H1 (cell line): ENCODE results near the gene CDC5L. TPM values are rescaled to one million over a fixed set of nuclear protein-coding genes. Genes with fewer than 3 reads are reported as not detected.

Experiments used
- CTCF ChIA-PET: fragments of 300-600 bp; sonication (Branson Sonifier 250); formaldehyde crosslinking; loops from one replicate; lab custom pipeline; 2021; ENCODE audit not compliant: partially characterized antibody; lab: Charles Lee
- POLR2A ChIA-PET: fragments of 300-600 bp; sonication (Branson Sonifier 250); formaldehyde crosslinking; loops from one replicate; lab custom pipeline; 2021; ENCODE audit warnings: inconsistent platforms; ENCODE audit not compliant: partially characterized antibody; lab: Charles Lee
- DNase-seq, 2 experiments: peaks; one replicate each; pipeline versions ENCODE4 v3.0.0 to v3.0.0-alpha.2; 2010 to 2022; ENCODE audit warnings: low spot score in 2 of 2, low read depth in 1 of 2, mixed read lengths in 1 of 2
- FAIRE-seq: peaks from 2 replicates; lab custom pipeline; 2011; peaks lifted over from hg19 to GRCh38; lab: Jason Lieb, UNC
- H2AFZ ChIP-seq: 2 replicates; pipeline ENCODE4 v1.8.1; 2012; ENCODE audit warnings: low read length, inconsistent platforms
- H2AK5ac ChIP-seq: 2 replicates; pipeline ENCODE4 v1.6.1; 2013; ENCODE audit warnings: low read depth, low read length
- H2BK120ac ChIP-seq: replicated peaks from 2 replicates; pipeline ENCODE3; 2013; ENCODE audit warnings: low read depth, low read length, inconsistent platforms
- H2BK12ac ChIP-seq: 2 replicates; pipeline ENCODE4 v1.6.1; 2013; ENCODE audit warnings: low read depth, low read length
- H2BK15ac ChIP-seq: 2 replicates; pipeline ENCODE4 v1.6.1; 2013; ENCODE audit warnings: low read length
- H2BK20ac ChIP-seq: 2 replicates; pipeline ENCODE4 v1.6.1; 2013; ENCODE audit warnings: low read length
- H2BK5ac ChIP-seq: 2 replicates; pipeline ENCODE4 v1.6.1; 2013; ENCODE audit warnings: low read depth, low read length
- H3K14ac ChIP-seq: 2 replicates; pipeline ENCODE4 v1.6.1; 2013; ENCODE audit warnings: inconsistent platforms; ENCODE audit not compliant: insufficient read length
- H3K18ac ChIP-seq: 2 replicates; pipeline ENCODE4 v1.6.1; 2013; ENCODE audit warnings: low read length; ENCODE audit errors: extremely low read depth
- H3K23ac ChIP-seq: 2 replicates; pipeline ENCODE4 v1.6.1; 2013; ENCODE audit warnings: inconsistent platforms; ENCODE audit not compliant: insufficient read length
- H3K23me2 ChIP-seq: 2 replicates; pipeline ENCODE4 v1.6.1; 2013; ENCODE audit warnings: low read depth, low read length
- H3K27ac ChIP-seq: 2 replicates; pipeline ENCODE4 v1.6.1; 2011; ENCODE audit warnings: low read depth, low read length, inconsistent platforms
- H3K27me3 ChIP-seq, 4 experiments: replicated peaks in 1 of 4; 1 replicate in 1 of 4; 2 replicates in 3 of 4; pipeline versions ENCODE4 v1.6.1 to v1.8.1; 2011 to 2013; ENCODE audit warnings: low read length in 3 of 4, mild to moderate bottlenecking in 3 of 4, inconsistent platforms in 2 of 4, mixed read lengths in 2 of 4, moderate library complexity in 1 of 4; ENCODE audit not compliant: control insufficient read depth in 3 of 4, insufficient read depth in 3 of 4; ENCODE audit errors: extremely low read depth in 1 of 4
- H3K36me3 ChIP-seq, 4 experiments: 2 replicates each; pipeline versions ENCODE4 v1.6.1 to v1.8.1; 2011 to 2013; ENCODE audit warnings: mild to moderate bottlenecking in 4 of 4, low read length in 3 of 4, moderate library complexity in 2 of 4, control low read depth in 1 of 4, inconsistent platforms in 1 of 4; ENCODE audit not compliant: insufficient read depth in 4 of 4, control insufficient read depth in 2 of 4
- H3K4ac ChIP-seq: replicated peaks from 2 replicates; pipeline ENCODE3; 2013; ENCODE audit warnings: low read length, low read depth, mixed read lengths, inconsistent platforms; ENCODE audit not compliant: insufficient read length
- H3K4me1 ChIP-seq, 4 experiments: replicated peaks in 1 of 4; 1 replicate in 1 of 4; 2 replicates in 3 of 4; pipeline versions ENCODE4 v1.6.1 to v1.8.1; 2011 to 2013; ENCODE audit warnings: low read length in 3 of 4, inconsistent platforms in 2 of 4, mixed read lengths in 1 of 4; ENCODE audit not compliant: insufficient read depth in 4 of 4, control insufficient read depth in 3 of 4
- H3K4me2 ChIP-seq, 2 experiments: 2 replicates each; pipeline versions ENCODE4 v1.6.1 to v1.8.1; 2011 to 2013; ENCODE audit warnings: low read depth in 2 of 2, low read length in 2 of 2, control low read depth in 1 of 2, inconsistent platforms in 1 of 2, mild to moderate bottlenecking in 1 of 2; ENCODE audit not compliant: insufficient read depth in 1 of 2
- H3K4me3 ChIP-seq, 4 experiments: fragments of 200-600, 300-600 bp in 1 of 4; sonication (generic), shearing (Covaris generic), sonication (Bioruptor Twin) in 1 of 4; 2 replicates each; pipeline versions ENCODE4 v1.5.1 to v1.8.1; 2011 to 2016; ENCODE audit warnings: low read length in 4 of 4, low read depth in 3 of 4, control low read depth in 2 of 4, inconsistent platforms in 2 of 4, mild to moderate bottlenecking in 2 of 4, mixed read lengths in 1 of 4, moderate library complexity in 1 of 4; ENCODE audit not compliant: insufficient read depth in 2 of 4; ENCODE audit errors: extremely low read depth in 1 of 4
- H3K56ac ChIP-seq: replicated peaks from 2 replicates; pipeline ENCODE3; 2013; ENCODE audit warnings: low read depth, mild to moderate bottlenecking, mixed read lengths, low read length, inconsistent platforms; ENCODE audit not compliant: insufficient read length
- H3K79me1 ChIP-seq: 2 replicates; pipeline ENCODE4 v1.6.1; 2013; ENCODE audit warnings: low read depth, low read length, control low read depth
- H3K79me2 ChIP-seq, 2 experiments: 2 replicates each; pipeline versions ENCODE4 v1.6.1 to v1.8.1; 2012 to 2013; ENCODE audit warnings: low read length in 2 of 2, mild to moderate bottlenecking in 2 of 2, inconsistent platforms in 1 of 2; ENCODE audit not compliant: insufficient read depth in 2 of 2, control insufficient read depth in 1 of 2
- H3K9ac ChIP-seq, 4 experiments: replicated peaks in 1 of 4; 1 replicate in 1 of 4; 2 replicates in 3 of 4; pipeline versions ENCODE4 v1.6.1 to v1.8.1; 2011 to 2013; ENCODE audit warnings: low read depth in 3 of 4, low read length in 3 of 4, control low read depth in 2 of 4, mild to moderate bottlenecking in 2 of 4, moderate library complexity in 2 of 4, inconsistent platforms in 1 of 4; ENCODE audit errors: extremely low read depth in 1 of 4
- H3K9me3 ChIP-seq, 2 experiments: 2 replicates each; pipeline versions ENCODE4 v1.6.1 to v1.8.1; 2012 to 2013; ENCODE audit warnings: mild to moderate bottlenecking in 2 of 2, moderate library complexity in 2 of 2, control low read depth in 1 of 2, inconsistent platforms in 1 of 2, low read depth in 1 of 2, low read length in 1 of 2, mixed read lengths in 1 of 2; ENCODE audit not compliant: insufficient read depth in 2 of 2
- H4K20me1 ChIP-seq, 2 experiments: replicated peaks in 1 of 2; 2 replicates each; pipeline versions ENCODE3 to v1.8.1; 2011 to 2013; ENCODE audit warnings: inconsistent platforms in 2 of 2, low read length in 2 of 2, mild to moderate bottlenecking in 1 of 2; ENCODE audit not compliant: insufficient read depth in 2 of 2, control insufficient read depth in 1 of 2
- H4K5ac ChIP-seq: 2 replicates; pipeline ENCODE4 v1.6.1; 2013; ENCODE audit warnings: low read length, low read depth, mixed read lengths, inconsistent platforms; ENCODE audit not compliant: insufficient read length
- H4K8ac ChIP-seq: 2 replicates; pipeline ENCODE4 v1.8.0; 2013; ENCODE audit warnings: mild to moderate bottlenecking, moderate library complexity, low read length, inconsistent platforms; ENCODE audit not compliant: insufficient read depth; ENCODE audit errors: extremely low read depth
- H4K91ac ChIP-seq: replicated peaks from 2 replicates; pipeline ENCODE3; 2013; ENCODE audit warnings: low read length, mixed read lengths, inconsistent platforms; ENCODE audit not compliant: insufficient read length
- E2F6 ChIP-seq: IDR thresholded peaks from 2 replicates; pipeline ENCODE4 v1.6.1; 2012; ENCODE audit warnings: inconsistent platforms
- HDAC2 ChIP-seq, 2 experiments: fragments of 300-600 bp in 1 of 2; sonication (generic) in 1 of 2; IDR thresholded peaks; 2 replicates each; pipeline ENCODE4 v1.6.1; 2011 to 2012; ENCODE audit warnings: low read depth in 2 of 2, low read length in 2 of 2, mild to moderate bottlenecking in 2 of 2, moderate library complexity in 2 of 2, borderline replicate concordance in 1 of 2, inconsistent platforms in 1 of 2
- MAX ChIP-seq: IDR thresholded peaks from 2 replicates; pipeline ENCODE4 v1.6.1; 2012; ENCODE audit warnings: inconsistent platforms
- SIN3A ChIP-seq, 2 experiments: IDR thresholded peaks in 1 of 2; conservative IDR thresholded peaks in 1 of 2; 2 replicates each; pipeline ENCODE4 v1.6.1; 2011 to 2012; ENCODE audit warnings: low read length in 2 of 2, improper control_type of control experiment in 1 of 2, low read depth in 1 of 2, mild to moderate bottlenecking in 1 of 2
- WGBS, 2 experiments: shearing (Covaris generic) in 1 of 2; methylation state at CpG; one replicate each; pipeline versions ENCODE4 v1.1.6 to v1.1.7; 2013 to 2015; ENCODE audit warnings: low lambda C conversion rate in 2 of 2, mixed read lengths in 2 of 2, inconsistent platforms in 1 of 2, low coverage in 1 of 2, missing lambda C conversion rate in 1 of 2; ENCODE audit not compliant: insufficient replicate concordance in 2 of 2, insufficient coverage in 1 of 2, insufficient read length in 1 of 2; ENCODE audit errors: extremely low coverage in 1 of 2, missing lambda C conversion rate in 1 of 2; 5-methylcytosine and 5-hydroxymethylcytosine counted together
- polyA plus RNA-seq, 7 experiments: library from polyadenylated mRNA; depleted of rRNA in 3 of 7; stranded (reverse) in 5 of 7; unstranded in 2 of 7; fragments of >200 nt in 5 of 7; fragments of 200-250 nt in 2 of 7; gene quantifications; 1 replicate in 5 of 7; 2 replicates in 1 of 7; 4 replicates in 1 of 7; pipeline versions ENCODE4 v1.2.1 to v1.2.3, GENCODE V29; 2011 to 2013; ENCODE audit warnings: missing spikeins in 2 of 7, mixed read lengths in 2 of 7
- total RNA-seq: library from RNA; stranded (reverse); fragmentation: NEBNext Ultra II Directional; extraction: Animal tissue kit (Norgen Biotek cat#: 25700); gene quantifications from 2 replicates; pipeline ENCODE4 v1.2.1, GENCODE V29; 2021

The CDC5L gene
- total and polyA plus RNA-seq, 2 of the 8 experiments (the other 6 are each of a cell fraction or from before 2014, with no cell fraction given): 8.4 to 32.8 TPM

GRCh38 chr6:44411141-44411540 lies 23.6 kb downstream of the CDC5L start:
- no peak overlapping the region for H3K18ac ChIP-seq
- H2BK12ac ChIP-seq: no peak overlapping the region
- peaks cover under 1 to 4% of the 10 kb centered on the region in 2 experiments for H4K20me1 ChIP-seq
- no peak overlapping the region for H4K8ac ChIP-seq
- no peak overlapping the region for H2BK20ac ChIP-seq
- H4K5ac ChIP-seq: no peak overlapping the region
- no peaks in the 10 kb centered on the region for H3K27me3 ChIP-seq
- no peak overlapping the region for H3K14ac ChIP-seq
- H2BK120ac ChIP-seq: no peak overlapping the region
- POLR2A ChIA-PET: no interaction called here
- no peak overlapping the region for H3K23ac ChIP-seq
- H2AFZ ChIP-seq: no peak overlapping the region
- H2BK15ac ChIP-seq: no peak overlapping the region
- no peaks in the 10 kb centered on the region for H3K9me3 ChIP-seq
- 91% methylated on average over 1 of the region's 1 CpG; no CpG with 5 or more reads in 1 of the 2 experiments for whole genome bisulfite sequencing, 2 experiments
- FAIRE-seq: no peak
- H3K23me2 ChIP-seq: no peaks in the 10 kb centered on the region
- CTCF ChIA-PET: no interaction called here
- no peak overlapping the region for H3K4ac ChIP-seq
- DNase-seq: no peak
- peaks cover 12 to 51% (median 25%) of the 10 kb centered on the region in 4 experiments; a peak in 7 of 8 replicates for H3K36me3 ChIP-seq
- H4K91ac ChIP-seq: no peak overlapping the region
- H3K56ac ChIP-seq: no peak overlapping the region
- no peak overlapping the region for H2AK5ac ChIP-seq
- no peak overlapping the region for H2BK5ac ChIP-seq
- no peak overlapping the region for H3K9ac ChIP-seq
- no peaks in the 10 kb centered on the region; the same call in 1 of the 2 replicates for H3K79me1 ChIP-seq
- H3K27ac ChIP-seq: no peak overlapping the region
- H3K4me3 ChIP-seq: no peak overlapping the region
- no peak overlapping the region for H3K4me2 ChIP-seq
- H3K79me2 ChIP-seq: peaks cover 0 to 45% of the 10 kb centered on the region in 2 experiments; a peak in 2 of 4 replicates
- no peaks in the 10 kb centered on the region for H3K4me1 ChIP-seq
- TF ChIP-seq E2F6 (no peak), HDAC2 (IDR thresholded peaks at IDR 0.05; ENCODE audit: borderline replicate concordance in 1 of 2, low read depth in 2 of 2, low read length in 2 of 2) (no peak), SIN3A (conservative IDR thresholded peaks at IDR 0.05 in 1 of 2, IDR thresholded peaks at IDR 0.05 in 1 of 2; ENCODE audit: low read depth in 1 of 2, low read length in 2 of 2) (no peak), MAX (no peak)
